ENCODE results near the gene CNTLN.

CNTLN gene

GRCh38 chr9:17480966-17481365 lies 346.1 kb downstream of the CNTLN start:
- no peak for TF ChIP-seq CTCF (IDR thresholded peaks at IDR 0.05; ENCODE audit: borderline replicate concordance, control extremely low read depth, extremely low read depth, insufficient read depth, missing control alignments)
- in situ Hi-C loops (cut with MboI; ENCODE audit: low sequenced_read_pairs, unreplicated experiment), result no loop called here
- DNase-seq (ENCODE audit: low spot score), result no peak

GRCh38 chr9:17481565-17481964 lies 346.7 kb downstream of the CNTLN start:
- in situ Hi-C loops (cut with MboI; ENCODE audit: low sequenced_read_pairs, unreplicated experiment), result no loop called here
- no peak for DNase-seq (ENCODE audit: low spot score)
- no peak for TF ChIP-seq CTCF (IDR thresholded peaks at IDR 0.05; ENCODE audit: borderline replicate concordance, control extremely low read depth, extremely low read depth, insufficient read depth, missing control alignments)

- DNase-seq (ENCODE audit: low spot score), result no peak
- in situ Hi-C loops (cut with MboI; ENCODE audit: low sequenced_read_pairs, unreplicated experiment), result no loop called here
- no peak for TF ChIP-seq CTCF (IDR thresholded peaks at IDR 0.05; ENCODE audit: borderline replicate concordance, control extremely low read depth, extremely low read depth, insufficient read depth, missing control alignments)
Observed at GRCh38 chr9:17484906-17485305, 350.1 kb downstream of the CNTLN start.

- no peak for TF ChIP-seq CTCF (IDR thresholded peaks at IDR 0.05; ENCODE audit: borderline replicate concordance, control extremely low read depth, extremely low read depth, insufficient read depth, missing control alignments)
- in situ Hi-C loops (cut with MboI; ENCODE audit: low sequenced_read_pairs, unreplicated experiment), result no loop called here
Observed at GRCh38 chr9:17486396-17486795, 351.6 kb downstream of the CNTLN start.

GRCh38 chr9:17487467-17487866 lies 352.6 kb downstream of the CNTLN start:
- TF ChIP-seq CTCF (IDR thresholded peaks at IDR 0.05; ENCODE audit: borderline replicate concordance, control extremely low read depth, extremely low read depth, insufficient read depth, missing control alignments), result no peak
- no peak for DNase-seq (ENCODE audit: low spot score)
- in situ Hi-C loops (cut with MboI; ENCODE audit: low sequenced_read_pairs, unreplicated experiment), result no loop called here

More at GRCh38 chr9:17486396-17486795, 351.6 kb downstream of the CNTLN start:
- no peak for DNase-seq (ENCODE audit: low spot score)

- in situ Hi-C loops (cut with MboI; ENCODE audit: low sequenced_read_pairs, unreplicated experiment), result no loop called here
- no peak for DNase-seq (ENCODE audit: low spot score)
- no peak for TF ChIP-seq CTCF (IDR thresholded peaks at IDR 0.05; ENCODE audit: borderline replicate concordance, control extremely low read depth, extremely low read depth, insufficient read depth, missing control alignments)
Observed at GRCh38 chr9:17488662-17489061, 353.8 kb downstream of the CNTLN start.

- no peak for DNase-seq (ENCODE audit: low spot score)
- in situ Hi-C loops (cut with MboI; ENCODE audit: low sequenced_read_pairs, unreplicated experiment), result no loop called here
- TF ChIP-seq CTCF (IDR thresholded peaks at IDR 0.05; ENCODE audit: borderline replicate concordance, control extremely low read depth, extremely low read depth, insufficient read depth, missing control alignments), result no peak
Observed at GRCh38 chr9:17490110-17490509, 355.3 kb downstream of the CNTLN start.

All from GM13976 (cell line).